ENCODE data around the gene ACADS. TPM values are rescaled to one million over a fixed set of nuclear protein-coding genes. Genes with fewer than 3 reads are reported as not detected.

ACADS gene
- total and polyA plus RNA-seq, 8 donors, result 15.2 to 59.2 (median 20.9) TPM

GRCh38 chr12:120720987-120721801, 4.4 kb upstream of the ACADS start:
- no peak for DNase-seq
- Histone ChIP-seq H3K36me3 (peaks cover 0 to 9% (median 9%) of the 10 kb centered on the region in 3 donors), H3K9me3 (no peaks in the 10 kb centered on the region), H3K4me3 (no peak overlapping the region), H3K4me1 (peaks cover 0 to 16% (median 11%) of the 10 kb centered on the region in 3 donors), H3K27ac (no peak overlapping the region), H3K27me3 (no peaks in the 10 kb centered on the region)
- intact Hi-C loops (cut with DNase I), result no loop called here
- WGBS, 2 donors, result 90 to 96% methylated on average over 10 of the region's 10 CpGs
- no peak for ATAC-seq
- TF ChIP-seq, protein P1, sequence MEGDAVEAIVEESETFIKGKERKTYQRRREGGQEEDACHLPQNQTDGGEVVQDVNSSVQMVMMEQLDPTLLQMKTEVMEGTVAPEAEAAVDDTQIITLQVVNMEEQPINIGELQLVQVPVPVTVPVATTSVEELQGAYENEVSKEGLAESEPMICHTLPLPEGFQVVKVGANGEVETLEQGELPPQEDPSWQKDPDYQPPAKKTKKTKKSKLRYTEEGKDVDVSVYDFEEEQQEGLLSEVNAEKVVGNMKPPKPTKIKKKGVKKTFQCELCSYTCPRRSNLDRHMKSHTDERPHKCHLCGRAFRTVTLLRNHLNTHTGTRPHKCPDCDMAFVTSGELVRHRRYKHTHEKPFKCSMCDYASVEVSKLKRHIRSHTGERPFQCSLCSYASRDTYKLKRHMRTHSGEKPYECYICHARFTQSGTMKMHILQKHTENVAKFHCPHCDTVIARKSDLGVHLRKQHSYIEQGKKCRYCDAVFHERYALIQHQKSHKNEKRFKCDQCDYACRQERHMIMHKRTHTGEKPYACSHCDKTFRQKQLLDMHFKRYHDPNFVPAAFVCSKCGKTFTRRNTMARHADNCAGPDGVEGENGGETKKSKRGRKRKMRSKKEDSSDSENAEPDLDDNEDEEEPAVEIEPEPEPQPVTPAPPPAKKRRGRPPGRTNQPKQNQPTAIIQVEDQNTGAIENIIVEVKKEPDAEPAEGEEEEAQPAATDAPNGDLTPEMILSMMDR (IDR thresholded peaks at IDR 0.05), result no peak
- no peak for FAIRE-seq

DNA sequence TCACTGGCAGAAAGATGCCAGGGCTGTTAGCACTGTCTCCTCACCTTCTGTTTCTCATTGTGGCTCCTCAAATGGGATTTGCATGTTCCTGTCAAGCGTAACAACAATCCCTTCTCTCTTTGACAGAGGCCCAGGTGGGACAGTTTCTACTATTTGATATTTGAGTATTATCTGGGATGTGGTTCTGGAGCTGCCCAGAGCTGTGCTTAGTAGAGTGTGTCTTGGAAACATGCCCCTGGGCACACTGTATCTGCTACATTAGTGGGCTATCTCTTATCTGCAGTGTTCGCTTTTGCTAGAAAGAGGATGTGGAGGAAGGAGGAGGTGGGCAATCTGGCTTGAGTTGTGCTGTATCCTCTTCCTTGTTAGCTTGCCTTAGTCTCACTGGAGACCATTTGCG, 3.8 kb upstream of the ACADS start:
- no peak for FAIRE-seq

DNA sequence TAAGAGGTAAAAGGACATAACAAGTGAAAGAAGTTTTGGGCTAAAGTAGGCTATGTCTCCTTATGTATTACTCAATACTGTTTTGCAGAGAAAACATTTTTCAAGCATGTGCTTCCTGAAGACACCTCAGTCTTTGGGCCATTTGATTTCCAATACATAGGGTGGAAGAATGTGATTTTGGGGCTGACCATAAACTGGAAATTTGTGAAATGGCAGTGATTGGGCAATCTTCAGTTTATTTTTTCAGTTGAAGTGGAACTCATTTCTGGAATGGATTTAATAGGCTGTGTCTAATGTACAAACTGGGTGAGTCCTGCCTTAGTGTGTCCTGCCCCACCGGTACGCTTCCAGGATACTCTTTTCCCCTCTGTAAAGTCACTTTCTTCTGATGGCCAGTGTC, 2.8 kb upstream of the ACADS start:
- Histone ChIP-seq H3K9me3 (no peaks in the 10 kb centered on the region), H3K36me3 (peaks cover 0 to 9% (median 0%) of the 10 kb centered on the region in 3 donors), H3K4me3 (no peak overlapping the region), H3K4me1 (peaks cover 0 to 16% (median 11%) of the 10 kb centered on the region in 3 donors), H3K27ac (no peak overlapping the region), H3K27me3 (no peaks in the 10 kb centered on the region)
- DNase-seq (no peak), FAIRE-seq (no peak), ATAC-seq (no peak)
- TF ChIP-seq, protein P1 (IDR thresholded peaks at IDR 0.05), result no peak
- WGBS, 2 donors, result 100% methylated on average over 2 of the region's 2 CpGs
- intact Hi-C loops (cut with DNase I), result no loop called here

More for the DNA sequence above, 3.8 kb upstream of the ACADS start:
- no peak for DNase-seq
- intact Hi-C loops (cut with DNase I), result no loop called here
- Histone ChIP-seq H3K36me3 (peaks cover 0 to 9% (median 5%) of the 10 kb centered on the region in 3 donors), H3K4me1 (peaks cover 0 to 16% (median 11%) of the 10 kb centered on the region in 3 donors), H3K27me3 (no peaks in the 10 kb centered on the region), H3K27ac (no peak overlapping the region), H3K9me3 (no peaks in the 10 kb centered on the region), H3K4me3 (no peak overlapping the region)
- WGBS, 2 donors, result 92 to 96% methylated on average over 3 of the region's 3 CpGs
- ATAC-seq, result no peak
- TF ChIP-seq, protein P1 (IDR thresholded peaks at IDR 0.05), result no peak

DNA sequence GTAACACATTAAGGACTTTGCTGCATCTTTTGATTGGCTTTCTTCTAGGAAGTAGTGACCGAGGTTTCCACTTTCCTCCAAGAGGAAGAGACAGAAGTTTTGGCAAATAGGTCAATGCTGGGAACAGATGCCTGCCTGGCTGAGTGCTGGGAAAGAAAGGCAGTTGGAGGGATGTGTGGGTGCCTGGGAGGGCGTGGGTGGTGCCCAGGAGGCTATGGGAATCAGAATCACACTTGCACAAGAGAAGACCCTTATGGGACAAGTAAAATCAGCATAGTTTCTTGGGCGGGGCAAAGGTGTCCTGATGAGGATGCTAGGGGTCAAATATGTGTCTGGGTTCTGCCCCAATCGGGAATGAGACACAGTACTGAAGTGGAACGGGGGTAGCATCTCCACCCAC, 906 bp upstream of the ACADS start:
- intact Hi-C loops (cut with DNase I), result no loop called here
- DNase-seq, result no peak
- H3K36me3 ChIP-seq, result peaks cover 0 to 3% (median 0%) of the 10 kb centered on the region in 3 donors
- no peak overlapping the region for H3K27ac ChIP-seq
- WGBS, 2 donors, result 70 to 75% methylated on average over 5 of the region's 5 CpGs
- no peak for ATAC-seq
- no peaks in the 10 kb centered on the region for H3K9me3 ChIP-seq
- TF ChIP-seq, protein P1 (IDR thresholded peaks at IDR 0.05), result no peak
- H3K4me3 ChIP-seq, result no peak overlapping the region
- H3K27me3 ChIP-seq, result no peaks in the 10 kb centered on the region
- peaks cover 0 to 5% (median 4%) of the 10 kb centered on the region in 3 donors for H3K4me1 ChIP-seq
- FAIRE-seq, result no peak

GRCh38 chr12:120725151-120725658, 421 bp upstream of the ACADS start:
- 19 to 26% methylated on average over 14 of the region's 14 CpGs for WGBS, 2 donors
- peaks cover 0 to 4% (median 0%) of the 10 kb centered on the region in 3 donors for H3K36me3 ChIP-seq
- peak overlapping the region; percentile 47 to 87 (median 76) for H3K27ac ChIP-seq
- no peaks in the 10 kb centered on the region for H3K9me3 ChIP-seq
- DNase-seq, result no peak
- TF ChIP-seq, protein P1 (IDR thresholded peaks at IDR 0.05), result no peak
- ATAC-seq, result no peak
- FAIRE-seq, result no peak
- H3K4me1 ChIP-seq, result no peaks in the 10 kb centered on the region
- peak overlapping the region; percentile 75 to 82 (median 82) for H3K4me3 ChIP-seq
- intact Hi-C loops (cut with DNase I), result no loop called here
- no peaks in the 10 kb centered on the region for H3K27me3 ChIP-seq

All from pancreas (tissue), 10 donors.